H1 (cell line): ENCODE results near the gene CD48. TPM values are rescaled to one million over a fixed set of nuclear protein-coding genes. Genes with fewer than 3 reads are reported as not detected.

Source experiments
- SP2 ChIP-seq: IDR thresholded peaks from 2 replicates; pipeline ENCODE4 v1.6.1; 2012; ENCODE audit warnings: mild to moderate bottlenecking, low read length, inconsistent platforms
- SUZ12 ChIP-seq: fragments of 200-600 bp; sonication (generic); IDR thresholded peaks from 2 replicates; pipeline ENCODE4 v1.6.1; 2012; ENCODE audit warnings: mild to moderate bottlenecking, inconsistent platforms, low read length, moderate library complexity, mixed read lengths
- TAF1 ChIP-seq: IDR thresholded peaks from 2 replicates; pipeline ENCODE4 v1.6.1; 2011; ENCODE audit warnings: mild to moderate bottlenecking, low read depth, low read length
- polyA plus RNA-seq, 7 experiments: library from polyadenylated mRNA; depleted of rRNA in 3 of 7; stranded (reverse) in 5 of 7; unstranded in 2 of 7; fragments of >200 nt in 5 of 7; fragments of 200-250 nt in 2 of 7; gene quantifications; 1 replicate in 5 of 7; 2 replicates in 1 of 7; 4 replicates in 1 of 7; pipeline versions ENCODE4 v1.2.1 to v1.2.3, GENCODE V29; 2011 to 2013; ENCODE audit warnings: missing spikeins in 2 of 7, mixed read lengths in 2 of 7
- total RNA-seq: library from RNA; stranded (reverse); fragmentation: NEBNext Ultra II Directional; extraction: Animal tissue kit (Norgen Biotek cat#: 25700); gene quantifications from 2 replicates; pipeline ENCODE4 v1.2.1, GENCODE V29; 2021
- TF ChIP-seq, protein P1 (sequence below): IDR thresholded peaks from 2 replicates; pipeline ENCODE4 v1.6.1; 2011; ENCODE audit warnings: low read length, improper control_type of control experiment
- TF ChIP-seq, protein P2 (sequence below): IDR thresholded peaks from 2 replicates; pipeline ENCODE4 v1.6.1; 2012; ENCODE audit warnings: inconsistent platforms

CD48 gene
- total and polyA plus RNA-seq, 2 of the 8 experiments (the other 6 are each of a cell fraction or from before 2014, with no cell fraction given): 0.08 TPM; not detected in 1

DNA sequence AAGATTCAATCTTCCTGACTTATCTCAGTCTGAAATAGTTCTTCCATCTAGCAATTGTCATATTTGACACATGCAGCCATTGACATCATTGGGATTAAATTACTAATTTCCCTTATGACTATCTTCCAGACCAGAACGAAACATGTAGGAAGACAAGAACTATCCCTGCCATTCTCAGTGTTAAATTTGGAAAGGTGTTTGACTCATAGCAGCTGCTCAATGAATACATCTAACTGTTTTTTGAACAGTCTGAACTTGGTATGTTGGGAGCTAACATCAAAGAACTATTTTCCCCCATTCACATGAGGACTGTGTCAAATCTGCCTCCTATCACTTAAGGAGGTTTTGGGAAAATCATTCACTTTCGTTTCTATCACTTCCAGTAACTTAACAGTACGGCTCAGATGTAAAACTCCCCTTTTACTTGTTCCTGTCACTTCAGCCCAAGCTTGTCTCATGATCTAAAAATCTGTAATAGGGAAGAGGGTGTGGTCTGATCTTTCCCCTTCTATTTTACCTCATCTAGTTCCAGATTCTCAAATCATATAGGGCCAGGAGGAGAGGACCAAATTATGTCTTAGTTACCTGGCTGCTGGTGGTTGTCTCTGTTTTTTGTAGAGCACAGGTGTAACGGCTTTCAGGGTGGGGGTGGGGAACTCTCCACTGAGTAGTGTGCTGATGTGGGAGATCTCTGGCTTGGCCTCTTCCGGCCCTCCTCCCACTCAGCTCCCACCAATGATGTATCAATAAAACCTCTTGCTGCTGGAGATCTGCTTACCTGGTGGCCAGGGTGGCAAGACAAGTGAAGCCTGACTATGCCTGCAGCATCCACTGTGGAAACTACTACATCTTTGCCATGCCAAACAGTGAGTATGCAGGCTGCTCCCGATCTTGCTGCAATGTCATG lies 38.6 kb downstream of the CD48 start (continued):
- TF ChIP-seq, protein P1, sequence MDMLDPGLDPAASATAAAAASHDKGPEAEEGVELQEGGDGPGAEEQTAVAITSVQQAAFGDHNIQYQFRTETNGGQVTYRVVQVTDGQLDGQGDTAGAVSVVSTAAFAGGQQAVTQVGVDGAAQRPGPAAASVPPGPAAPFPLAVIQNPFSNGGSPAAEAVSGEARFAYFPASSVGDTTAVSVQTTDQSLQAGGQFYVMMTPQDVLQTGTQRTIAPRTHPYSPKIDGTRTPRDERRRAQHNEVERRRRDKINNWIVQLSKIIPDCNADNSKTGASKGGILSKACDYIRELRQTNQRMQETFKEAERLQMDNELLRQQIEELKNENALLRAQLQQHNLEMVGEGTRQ: no peak
- no peak for TF ChIP-seq SP2
- no peak for TF ChIP-seq SUZ12
- TF ChIP-seq TAF1: no peak
- TF ChIP-seq, protein P2, sequence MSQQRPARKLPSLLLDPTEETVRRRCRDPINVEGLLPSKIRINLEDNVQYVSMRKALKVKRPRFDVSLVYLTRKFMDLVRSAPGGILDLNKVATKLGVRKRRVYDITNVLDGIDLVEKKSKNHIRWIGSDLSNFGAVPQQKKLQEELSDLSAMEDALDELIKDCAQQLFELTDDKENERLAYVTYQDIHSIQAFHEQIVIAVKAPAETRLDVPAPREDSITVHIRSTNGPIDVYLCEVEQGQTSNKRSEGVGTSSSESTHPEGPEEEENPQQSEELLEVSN: no peak
- TF ChIP-seq, all 59 proteins: peak for 0
